OCI-LY3 (cell line): ENCODE measurements around the gene MVD.
A peak's percentile ranks its signal among the peaks of the same experiment; 100 is the strongest.

Experiments
- H2AFZ ChIP-seq: fragments of 200-600, 300-600 bp; shearing (Covaris generic); 2 replicates; pipeline ENCODE4 v1.6.0; 2014; ENCODE audit warnings: antibody characterized with exemption, low read depth, low read length
- H3K27ac ChIP-seq: fragments of 200-600, 300-600 bp; sonication (generic); 2 replicates; pipeline ENCODE4 v1.5.1; 2014; ENCODE audit warnings: mild to moderate bottlenecking, low read length, moderate library complexity, mixed read lengths
- H3K27me3 ChIP-seq: fragments of 200-600, 300-600 bp; sonication (generic); 2 replicates; pipeline ENCODE4 v1.6.1; 2014; ENCODE audit warnings: low read depth, low read length, mixed read lengths
- H3K36me3 ChIP-seq: fragments of 200-600, 300-600 bp; sonication (generic); replicated peaks from 2 replicates; pipeline ENCODE3; 2014; ENCODE audit warnings: low read depth, low read length, mixed read lengths
- H3K4me1 ChIP-seq: fragments of 300-600, 200-600 bp; sonication (generic); 2 replicates; pipeline ENCODE4 v1.6.1; 2014; ENCODE audit warnings: low read length, mixed read lengths
- H3K4me2 ChIP-seq: fragments of 200-600, 300-600 bp; sonication (generic); 2 replicates; pipeline ENCODE4 v1.6.1; 2014; ENCODE audit warnings: low read length, mixed read lengths
- H3K4me3 ChIP-seq: fragments of 300-600, 200-600 bp; sonication (generic); 2 replicates; pipeline ENCODE4 v1.5.1; 2014; ENCODE audit warnings: antibody characterized with exemption, mild to moderate bottlenecking, low read length, moderate library complexity
- H3K79me2 ChIP-seq: fragments of 300-600, 200-600 bp; shearing (Covaris generic); 2 replicates; pipeline ENCODE4 v1.6.1; 2014; ENCODE audit warnings: mild to moderate bottlenecking, low read length, mixed read lengths
- H3K9ac ChIP-seq: fragments of 300-600, 200-600 bp; shearing (Covaris generic); 2 replicates; pipeline ENCODE4 v1.6.0; 2014; ENCODE audit warnings: mild to moderate bottlenecking, low read length, moderate library complexity
- H3K9me3 ChIP-seq: fragments of 200-600, 300-600 bp; shearing (Covaris generic); 2 replicates; pipeline ENCODE4 v1.6.1; 2014; ENCODE audit warnings: low read length, mixed read lengths; ENCODE audit not compliant: insufficient read depth
- H4K20me1 ChIP-seq: fragments of 200-600, 300-600 bp; sonication (generic); 2 replicates; pipeline ENCODE4 v1.6.1; 2016; ENCODE audit warnings: low read length, mixed read lengths; ENCODE audit not compliant: insufficient read depth
- CTCF ChIP-seq: fragments of 200-600, 300-600 bp; sonication (generic); IDR thresholded peaks from 2 replicates; pipeline ENCODE4 v1.5.1; 2014; ENCODE audit warnings: antibody characterized with exemption, low read length, low read depth
- EZH2phosphoT487 ChIP-seq: fragments of 200-600 bp; shearing (Covaris generic); IDR thresholded peaks from 2 replicates; pipeline ENCODE4 v1.6.1; 2018; ENCODE audit warnings: antibody characterized with exemption, mixed run types, low read depth

MVD gene

DNA sequence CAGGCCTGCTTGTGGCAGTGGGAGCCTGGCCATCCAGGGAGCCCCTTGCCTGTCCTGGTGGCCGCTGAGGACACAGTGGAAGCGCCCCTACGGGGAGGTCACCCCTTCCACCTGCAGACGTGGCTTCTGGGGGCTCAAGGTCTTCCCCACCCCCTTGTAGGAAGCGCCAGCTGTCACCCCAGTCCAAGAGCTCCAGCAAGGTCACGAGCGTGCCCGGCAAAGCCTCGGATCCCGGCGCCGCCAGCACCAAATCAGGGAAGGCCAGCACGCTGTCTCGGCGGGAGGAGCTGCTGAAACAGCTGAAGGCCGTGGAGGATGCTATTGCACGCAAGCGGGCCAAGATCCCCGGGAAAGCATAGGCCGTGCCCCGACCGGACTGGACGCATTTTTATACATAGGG, 31.9 kb downstream of the MVD start:
- Histone ChIP-seq H3K9me3 (no peaks in the 10 kb centered on the region), H3K9ac (no peak overlapping the region), H4K20me1 (no peaks in the 10 kb centered on the region), H3K27me3 (peaks cover 16% of the 10 kb centered on the region), H3K79me2 (no peaks in the 10 kb centered on the region), H3K4me3 (no peak overlapping the region), H2AFZ (no peak overlapping the region), H3K4me2 (no peak overlapping the region), H3K27ac (no peak overlapping the region), H3K36me3 (peaks cover 19% of the 10 kb centered on the region), H3K4me1 (peaks cover 25% of the 10 kb centered on the region)
- TF ChIP-seq CTCF (no peak), EZH2phosphoT487 (no peak)

DNA sequence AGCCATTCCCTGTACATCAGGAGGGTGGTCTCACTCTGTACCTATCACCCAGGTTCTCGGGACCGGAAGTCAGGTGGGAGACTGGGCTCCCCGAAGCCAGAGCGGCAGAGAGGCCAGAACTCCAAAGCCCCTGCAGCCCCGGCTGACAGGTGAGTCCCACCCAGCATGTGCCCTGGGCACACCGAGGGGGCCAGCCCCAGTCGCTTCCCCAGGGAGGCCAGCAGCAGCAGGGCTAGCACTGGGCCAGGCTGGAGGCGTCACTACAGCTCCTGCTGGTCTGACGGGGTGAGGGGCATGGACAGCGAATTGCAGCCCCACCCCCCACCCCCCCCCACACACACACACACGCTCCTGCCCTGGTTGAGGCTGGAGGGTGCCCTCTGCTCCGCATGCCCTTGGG, 32.5 kb downstream of the MVD start:
- peaks cover 19% of the 10 kb centered on the region for H3K36me3 ChIP-seq
- H3K9ac ChIP-seq, result no peak overlapping the region
- peaks cover 11% of the 10 kb centered on the region for H3K27me3 ChIP-seq
- TF ChIP-seq EZH2phosphoT487 (no peak), CTCF (no peak)
- H3K4me3 ChIP-seq, result no peak overlapping the region
- H3K27ac ChIP-seq, result no peak overlapping the region
- no peaks in the 10 kb centered on the region for H3K9me3 ChIP-seq
- H2AFZ ChIP-seq, result no peak overlapping the region
- no peak overlapping the region for H3K4me2 ChIP-seq
- H3K79me2 ChIP-seq, result no peaks in the 10 kb centered on the region
- H3K4me1 ChIP-seq, result peaks cover 24% of the 10 kb centered on the region
- no peaks in the 10 kb centered on the region for H4K20me1 ChIP-seq

GRCh38 chr16:88629835-88630234, 33.1 kb downstream of the MVD start:
- Histone ChIP-seq H3K4me2 (no peak overlapping the region), H3K4me1 (peaks cover 18% of the 10 kb centered on the region), H4K20me1 (no peaks in the 10 kb centered on the region; the same call in 1 of the 2 replicates), H3K4me3 (no peak overlapping the region), H3K27me3 (peaks cover 5% of the 10 kb centered on the region), H2AFZ (no peak overlapping the region), H3K27ac (no peak overlapping the region), H3K36me3 (peaks cover 19% of the 10 kb centered on the region), H3K9me3 (no peaks in the 10 kb centered on the region), H3K79me2 (no peaks in the 10 kb centered on the region), H3K9ac (no peak overlapping the region)
- TF ChIP-seq EZH2phosphoT487, result no peak
- TF ChIP-seq CTCF, result no peak

DNA sequence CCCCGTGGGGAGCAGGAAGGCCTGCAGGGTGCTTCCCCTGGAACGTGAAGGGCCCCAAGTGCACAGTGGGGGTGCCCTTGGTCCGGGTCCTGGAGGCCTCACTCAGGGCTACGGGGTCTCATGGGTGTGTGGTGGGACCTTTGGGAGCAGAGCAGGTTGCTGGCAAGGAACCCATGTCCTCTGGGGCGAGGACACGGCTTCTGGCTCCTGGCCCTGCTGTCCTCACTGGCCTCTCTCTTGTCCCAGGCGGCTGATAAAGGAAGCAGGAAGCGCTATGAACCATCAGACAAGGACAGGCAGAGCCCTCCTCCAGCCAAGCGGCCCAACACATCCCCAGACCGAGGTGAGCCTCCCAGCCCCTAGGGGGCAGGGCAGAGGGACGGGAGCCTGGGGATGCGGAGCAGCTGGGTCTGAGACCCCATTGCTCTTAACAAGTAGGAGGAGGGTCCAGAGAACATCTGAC, 34.3 kb downstream of the MVD start:
- no peak overlapping the region for H3K9ac ChIP-seq
- H3K27ac ChIP-seq, result no peak overlapping the region
- no peaks in the 10 kb centered on the region for H3K27me3 ChIP-seq
- H3K4me2 ChIP-seq, result no peak overlapping the region
- H3K4me1 ChIP-seq, result peaks cover 6% of the 10 kb centered on the region
- peaks cover 29% of the 10 kb centered on the region for H3K36me3 ChIP-seq
- no peak overlapping the region for H3K4me3 ChIP-seq
- no peaks in the 10 kb centered on the region for H3K9me3 ChIP-seq
- H2AFZ ChIP-seq, result no peak overlapping the region
- no peak for TF ChIP-seq EZH2phosphoT487
- TF ChIP-seq CTCF, result peak; percentile 40
- H4K20me1 ChIP-seq, result no peaks in the 10 kb centered on the region; the same call in 1 of the 2 replicates
- no peaks in the 10 kb centered on the region for H3K79me2 ChIP-seq
